ENCODE measurements around the gene CACNA1A.
A peak's percentile ranks its signal among the peaks of the same experiment; 100 is the strongest.

The CACNA1A gene

GRCh38 chr19:13299838-13300237 is 206.4 kb downstream of the CACNA1A start:
- FAIRE-seq, result no peak

GRCh38 chr19:13298565-13299481 is 207.5 kb downstream of the CACNA1A start:
- no peak for DNase-seq (ENCODE audit: insufficient read length)

More at GRCh38 chr19:13299838-13300237, 206.4 kb downstream of the CACNA1A start:
- TF ChIP-seq POLR2AphosphoS5 (IDR thresholded peaks at IDR 0.05; ENCODE audit: low read depth, low read length) (no peak), POLR2A (IDR thresholded peaks at IDR 0.05; ENCODE audit: low read depth, low read length) (no peak)
- no peak for DNase-seq (ENCODE audit: insufficient read length)

GRCh38 chr19:13297023-13297422 is 209.3 kb downstream of the CACNA1A start:
- DNase-seq (ENCODE audit: insufficient read length) (no peak), FAIRE-seq (no peak)
- TF ChIP-seq POLR2AphosphoS5 (IDR thresholded peaks at IDR 0.05; ENCODE audit: low read depth, low read length) (no peak), TAF1 (IDR thresholded peaks at IDR 0.05; ENCODE audit: borderline replicate concordance, low read depth, low read length) (no peak), POLR2A (IDR thresholded peaks at IDR 0.05; ENCODE audit: low read depth, low read length) (no peak)

More at GRCh38 chr19:13298565-13299481, 207.5 kb downstream of the CACNA1A start:
- FAIRE-seq, result no peak
- TF ChIP-seq POLR2A (IDR thresholded peaks at IDR 0.05; ENCODE audit: low read depth, low read length), result no peak
- no peak for TF ChIP-seq TAF1 (IDR thresholded peaks at IDR 0.05; ENCODE audit: borderline replicate concordance, low read depth, low read length)
- no peak for TF ChIP-seq POLR2AphosphoS5 (IDR thresholded peaks at IDR 0.05; ENCODE audit: low read depth, low read length)

GRCh38 chr19:13294812-13295567 is 211.3 kb downstream of the CACNA1A start:
- no peak for FAIRE-seq
- DNase-seq (ENCODE audit: insufficient read length), result no peak
- TF ChIP-seq TAF1 (IDR thresholded peaks at IDR 0.05; ENCODE audit: borderline replicate concordance, low read depth, low read length) (no peak), POLR2A (IDR thresholded peaks at IDR 0.05; ENCODE audit: low read depth, low read length) (no peak), POLR2AphosphoS5 (IDR thresholded peaks at IDR 0.05; ENCODE audit: low read depth, low read length) (no peak)

GRCh38 chr19:13291913-13292312 is 214.4 kb downstream of the CACNA1A start:
- no peak for DNase-seq (ENCODE audit: insufficient read length)
- no peak for FAIRE-seq
- no peak for TF ChIP-seq TAF1 (IDR thresholded peaks at IDR 0.05; ENCODE audit: borderline replicate concordance, low read depth, low read length)

GRCh38 chr19:13290741-13291140 is 215.5 kb downstream of the CACNA1A start:
- FAIRE-seq (no peak), DNase-seq (ENCODE audit: insufficient read length) (no peak)
- no peak for TF ChIP-seq TAF1 (IDR thresholded peaks at IDR 0.05; ENCODE audit: borderline replicate concordance, low read depth, low read length)
- no peak for TF ChIP-seq POLR2A (IDR thresholded peaks at IDR 0.05; ENCODE audit: low read depth, low read length)
- no peak for TF ChIP-seq POLR2AphosphoS5 (IDR thresholded peaks at IDR 0.05; ENCODE audit: low read depth, low read length)

DNA sequence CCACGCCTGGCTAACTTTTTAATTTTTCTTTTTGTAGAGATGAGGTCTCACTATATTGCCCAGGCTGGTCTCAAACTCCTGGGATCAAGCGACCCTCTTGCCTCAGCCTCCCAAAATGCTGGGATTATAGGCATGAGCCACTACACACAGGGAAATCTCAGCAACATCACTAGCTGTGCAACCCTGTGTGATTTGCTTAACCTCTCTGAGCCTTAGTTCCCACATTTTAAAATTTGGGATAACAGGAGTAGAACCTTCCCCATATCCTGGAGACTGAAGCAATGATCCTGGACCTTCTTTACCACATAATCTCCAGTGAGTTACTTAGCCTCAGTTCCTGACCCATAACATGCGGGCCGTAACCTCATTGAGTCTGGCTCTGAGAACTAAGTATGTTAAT is 217.0 kb downstream of the CACNA1A start:
- FAIRE-seq, result no peak
- DNase-seq (ENCODE audit: insufficient read length), result no peak
- TF ChIP-seq POLR2AphosphoS5 (IDR thresholded peaks at IDR 0.05; ENCODE audit: low read depth, low read length) (no peak), POLR2A (IDR thresholded peaks at IDR 0.05; ENCODE audit: low read depth, low read length) (no peak), TAF1 (IDR thresholded peaks at IDR 0.05; ENCODE audit: borderline replicate concordance, low read depth, low read length) (no peak)

DNA sequence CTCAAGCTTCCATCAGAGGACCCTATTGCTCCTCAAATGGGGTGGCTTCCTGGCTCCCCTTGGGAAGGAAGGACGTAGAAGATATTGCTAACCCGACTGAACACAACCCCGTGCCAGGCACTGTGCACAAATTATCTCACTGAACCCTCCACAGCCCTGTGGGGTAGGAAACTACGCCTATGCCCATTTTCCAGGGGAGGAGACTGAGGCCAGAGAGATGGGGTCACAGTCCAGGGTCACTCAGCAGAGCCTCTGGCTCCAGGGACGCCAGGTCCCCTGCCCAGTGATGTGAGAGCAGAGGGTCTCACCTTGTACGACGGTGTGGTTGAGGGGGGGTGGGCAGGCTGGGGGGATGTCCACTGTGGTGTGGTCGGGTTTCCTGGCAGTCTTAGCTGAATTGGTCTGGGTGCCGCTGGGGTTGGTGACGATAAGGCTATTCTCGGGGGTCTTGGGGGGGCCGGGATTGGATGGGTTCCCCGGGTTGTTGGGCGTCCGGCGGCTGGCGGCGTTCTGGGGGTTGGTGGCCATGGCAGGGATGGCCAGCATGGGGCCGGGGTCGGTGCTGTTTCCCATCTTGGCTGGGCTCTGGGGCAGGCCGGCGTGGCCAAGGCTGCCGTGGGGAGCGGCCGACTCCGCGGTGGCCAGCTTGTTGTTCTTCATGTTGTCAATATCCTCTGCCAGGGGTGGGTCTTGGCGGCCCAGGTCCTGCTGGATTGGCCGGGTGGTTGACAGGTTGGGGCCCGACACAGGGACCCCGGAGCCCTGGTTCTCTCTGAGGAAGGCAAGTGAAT is 219.9 kb downstream of the CACNA1A start:
- DNase-seq (ENCODE audit: insufficient read length) (no peak), FAIRE-seq (no peak)
- TF ChIP-seq TAF1 (IDR thresholded peaks at IDR 0.05; ENCODE audit: borderline replicate concordance, low read depth, low read length), result no peak
- no peak for TF ChIP-seq POLR2A (IDR thresholded peaks at IDR 0.05; ENCODE audit: low read depth, low read length)
- TF ChIP-seq POLR2AphosphoS5 (IDR thresholded peaks at IDR 0.05; ENCODE audit: low read depth, low read length), result no peak

GRCh38 chr19:13284929-13285928 is 221.1 kb downstream of the CACNA1A start:
- peak; percentile 5 for FAIRE-seq
- no peak for DNase-seq (ENCODE audit: insufficient read length)
- TF ChIP-seq POLR2AphosphoS5 (IDR thresholded peaks at IDR 0.05; ENCODE audit: low read depth, low read length) (no peak), POLR2A (IDR thresholded peaks at IDR 0.05; ENCODE audit: low read depth, low read length) (no peak), TAF1 (IDR thresholded peaks at IDR 0.05; ENCODE audit: borderline replicate concordance, low read depth, low read length) (no peak)

DNA sequence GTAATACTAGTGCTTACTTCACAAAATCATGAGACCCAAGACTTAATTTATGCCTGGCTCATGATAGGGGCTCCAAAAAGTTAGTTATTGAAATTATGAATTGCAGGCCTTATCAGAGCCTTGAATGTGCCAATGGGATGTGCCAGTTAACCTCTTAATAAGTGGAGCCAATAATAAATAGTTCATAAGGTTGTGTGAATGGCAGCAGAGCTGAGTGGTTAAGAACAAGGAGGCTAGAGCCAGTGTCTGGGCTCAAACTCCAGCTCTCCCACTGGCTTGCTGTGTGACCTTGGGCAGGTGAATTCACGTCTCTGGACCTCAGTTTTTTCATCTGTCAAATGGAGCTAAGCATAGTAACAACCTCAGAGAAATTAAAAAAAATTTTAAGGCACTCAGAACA is 222.4 kb downstream of the CACNA1A start:
- TF ChIP-seq POLR2AphosphoS5 (IDR thresholded peaks at IDR 0.05; ENCODE audit: low read depth, low read length) (no peak), POLR2A (IDR thresholded peaks at IDR 0.05; ENCODE audit: low read depth, low read length) (no peak), TAF1 (IDR thresholded peaks at IDR 0.05; ENCODE audit: borderline replicate concordance, low read depth, low read length) (no peak)
- no peak for DNase-seq (ENCODE audit: insufficient read length)
- no peak for FAIRE-seq
